Activated T-helper 2 cell treated with anti-CD3 and anti-CD28 coated beads, Interferon-gamma antibody, Interleukin-2, Interleukin-4, amounts not matched to agents 10 μg/mL and 5 μg/mL and 100 μg/mL, durations not matched to agents 14 hours and 24 hours and 36 hours (primary cell): ENCODE measurements around the gene COG5. TPM values are rescaled to one million over a fixed set of nuclear protein-coding genes. Genes with fewer than 3 reads are reported as not detected.
A peak's percentile ranks its signal among the peaks of the same experiment; 100 is the strongest.
"Not testable (repeated sequence)": the region's sequence is repeated elsewhere in the genome, so short reads cannot be mapped to it uniquely, and the experiment has no call there.

Experiments
- DNase-seq: peaks from one replicate; pipeline ENCODE4 v3.0.0; 2021; ENCODE audit warnings: low spot score
- H3K27ac Mint-ChIP-seq: one replicate; pipeline ENCODE4 v1.8.0; 2021; ENCODE audit warnings: mixed read lengths
- H3K27me3 Mint-ChIP-seq: one replicate; pipeline ENCODE4 v1.8.0; 2021; ENCODE audit warnings: low read depth, mixed read lengths
- H3K36me3 Mint-ChIP-seq: one replicate; pipeline ENCODE4 v1.8.0; 2021; ENCODE audit warnings: low read depth, mixed read lengths
- H3K4me1 Mint-ChIP-seq: one replicate; pipeline ENCODE4 v1.8.0; 2021; ENCODE audit warnings: low read depth, mixed read lengths
- H3K4me3 Mint-ChIP-seq: one replicate; pipeline ENCODE4 v1.8.0; 2021; ENCODE audit warnings: low read depth, mild to moderate bottlenecking, moderate library complexity, mixed read lengths
- H3K9me3 Mint-ChIP-seq: one replicate; pipeline ENCODE4 v1.8.0; 2021; ENCODE audit warnings: mixed read lengths
- intact Hi-C: fragments of 100-400 bp; cut with micrococcal nuclease; formaldehyde crosslinking; loops from one replicate; pipeline ENCODE4 v1.15.1; 2023
- total RNA-seq: library from RNA; stranded (reverse); gene quantifications from 2 replicates; pipeline ENCODE4 v1.2.3, GENCODE V29; 2022

The COG5 gene
- total RNA-seq, 1 donor from 2014 or later: 35.2 TPM

GRCh38 chr7:107564553-107565298, 1.0 kb upstream of the COG5 start:
- H3K27me3 Mint-ChIP-seq: no peaks in the 10 kb centered on the region
- H3K27ac Mint-ChIP-seq: peak overlapping the region; percentile 83
- no peaks in the 10 kb centered on the region for H3K9me3 Mint-ChIP-seq
- peaks cover 18% of the 10 kb centered on the region for H3K36me3 Mint-ChIP-seq
- H3K4me1 Mint-ChIP-seq: peaks cover 47% of the 10 kb centered on the region
- intact Hi-C loops: loop anchor here (1.0 to 10.0 kb wide), 5 partner anchors 16 to 960 kb away; partner anchors contain the start of genes BCAP29, CBLL1 and PNPLA8
- H3K4me3 Mint-ChIP-seq: peak overlapping the region; percentile 80
- DNase-seq: no peak

GRCh38 chr7:107563081-107563774, 492 bp downstream of the COG5 start:
- intact Hi-C loops: loop anchor here (1.0 to 10.0 kb wide), 5 partner anchors 97 to 962 kb away; partner anchors contain the start of genes CBLL1, PNPLA8 and SLC26A4
- Mint-ChIP-seq H3K27me3 (no peaks in the 10 kb centered on the region), H3K36me3 (peaks cover 16% of the 10 kb centered on the region), H3K4me3 (peak overlapping the region; percentile 80), H3K4me1 (peaks cover 53% of the 10 kb centered on the region), H3K9me3 (no peaks in the 10 kb centered on the region), H3K27ac (peak overlapping the region; percentile 86)
- DNase-seq: no peak

GRCh38 chr7:107560898-107561516, 2.7 kb downstream of the COG5 start:
- Mint-ChIP-seq H3K27me3 (no peaks in the 10 kb centered on the region), H3K36me3 (peaks cover 20% of the 10 kb centered on the region), H3K9me3 (no peaks in the 10 kb centered on the region), H3K4me1 (peaks cover 63% of the 10 kb centered on the region), H3K27ac (peak overlapping the region; percentile 72), H3K4me3 (peak overlapping the region; percentile 80)
- intact Hi-C loops: loop anchor here (1.0 to 10.0 kb wide), 5 partner anchors 166 to 964 kb away; partner anchors contain the start of genes CBLL1 and PNPLA8
- DNase-seq: no peak

GRCh38 chr7:107559864-107560263, 3.9 kb downstream of the COG5 start:
- H3K4me3 Mint-ChIP-seq: no peak overlapping the region
- no peaks in the 10 kb centered on the region for H3K9me3 Mint-ChIP-seq
- no peaks in the 10 kb centered on the region for H3K27me3 Mint-ChIP-seq
- peaks cover 63% of the 10 kb centered on the region for H3K4me1 Mint-ChIP-seq
- intact Hi-C loops: loop anchor here (1.0 to 10.0 kb wide), 5 partner anchors 167 to 965 kb away; partner anchors contain the start of genes CBLL1 and PNPLA8
- H3K36me3 Mint-ChIP-seq: peaks cover 29% of the 10 kb centered on the region
- DNase-seq: no peak
- no peak overlapping the region for H3K27ac Mint-ChIP-seq

- Mint-ChIP-seq H3K27me3 (no peaks in the 10 kb centered on the region), H3K36me3 (peaks cover 62% of the 10 kb centered on the region), H3K27ac (no peak overlapping the region), H3K4me1 (peaks cover 54% of the 10 kb centered on the region), H3K4me3 (no peak overlapping the region), H3K9me3 (no peaks in the 10 kb centered on the region)
- DNase-seq: no peak
- intact Hi-C loops: no loop called here
Observed at GRCh38 chr7:107555893-107556292, 7.8 kb downstream of the COG5 start.

GRCh38 chr7:107551936-107552335, 11.8 kb downstream of the COG5 start:
- Mint-ChIP-seq H3K9me3 (peaks cover 2% of the 10 kb centered on the region), H3K27me3 (no peaks in the 10 kb centered on the region), H3K36me3 (peaks cover 82% of the 10 kb centered on the region), H3K27ac (no peak overlapping the region), H3K4me1 (peaks cover 29% of the 10 kb centered on the region), H3K4me3 (no peak overlapping the region)
- DNase-seq: no peak
- intact Hi-C loops: no loop called here

GRCh38 chr7:107544848-107545591, 18.7 kb downstream of the COG5 start:
- intact Hi-C loops: no loop called here
- Mint-ChIP-seq H3K4me1 (no peaks in the 10 kb centered on the region), H3K36me3 (peaks cover 66% of the 10 kb centered on the region), H3K27ac (no peak overlapping the region), H3K4me3 (no peak overlapping the region), H3K9me3 (peaks cover 21% of the 10 kb centered on the region), H3K27me3 (no peaks in the 10 kb centered on the region)
- DNase-seq: no peak

- DNase-seq: no peak
- intact Hi-C loops: no loop called here
- H3K4me1 Mint-ChIP-seq: no peaks in the 10 kb centered on the region
- H3K36me3 Mint-ChIP-seq: peaks cover 68% of the 10 kb centered on the region
- H3K9me3 Mint-ChIP-seq: peaks cover 21% of the 10 kb centered on the region
- H3K27me3 Mint-ChIP-seq: no peaks in the 10 kb centered on the region
- no peak overlapping the region for H3K4me3 Mint-ChIP-seq
- H3K27ac Mint-ChIP-seq: no peak overlapping the region
Observed at GRCh38 chr7:107543338-107543993, 20.3 kb downstream of the COG5 start.

- intact Hi-C loops: no loop called here
- peaks cover 16% of the 10 kb centered on the region for H3K9me3 Mint-ChIP-seq
- H3K4me1 Mint-ChIP-seq: peaks cover 18% of the 10 kb centered on the region
- no peak for DNase-seq
- no peak overlapping the region for H3K4me3 Mint-ChIP-seq
- H3K27me3 Mint-ChIP-seq: no peaks in the 10 kb centered on the region
- H3K27ac Mint-ChIP-seq: no peak overlapping the region
- H3K36me3 Mint-ChIP-seq: peaks cover 63% of the 10 kb centered on the region
Observed at GRCh38 chr7:107538001-107538400, 25.7 kb downstream of the COG5 start.

GRCh38 chr7:107537228-107537627, 26.5 kb downstream of the COG5 start:
- H3K4me3 Mint-ChIP-seq, H3K27me3 Mint-ChIP-seq, DNase-seq, H3K27ac Mint-ChIP-seq, intact Hi-C loops: not testable (repeated sequence)
- Mint-ChIP-seq H3K9me3 (peaks cover 16% of the 10 kb centered on the region), H3K36me3 (peaks cover 60% of the 10 kb centered on the region), H3K4me1 (peaks cover 21% of the 10 kb centered on the region)

GRCh38 chr7:107534139-107534538, 29.6 kb downstream of the COG5 start:
- Mint-ChIP-seq H3K4me3 (no peak overlapping the region), H3K27ac (no peak overlapping the region), H3K36me3 (peaks cover 59% of the 10 kb centered on the region), H3K9me3 (peaks cover 16% of the 10 kb centered on the region), H3K27me3 (no peaks in the 10 kb centered on the region), H3K4me1 (peaks cover 21% of the 10 kb centered on the region)
- intact Hi-C loops: no loop called here
- DNase-seq: no peak

- Mint-ChIP-seq H3K9me3 (peaks cover 10% of the 10 kb centered on the region), H3K27ac (no peak overlapping the region), H3K4me3 (no peak overlapping the region), H3K4me1 (peaks cover 21% of the 10 kb centered on the region), H3K27me3 (no peaks in the 10 kb centered on the region), H3K36me3 (peaks cover 49% of the 10 kb centered on the region)
- intact Hi-C loops: no loop called here
- no peak for DNase-seq
Observed at GRCh38 chr7:107530751-107531150, 33.0 kb downstream of the COG5 start.
